Endothelial cell (in vitro differentiated cells): ENCODE measurements around the gene TPRA1. TPM values are rescaled to one million over a fixed set of nuclear protein-coding genes. Genes with fewer than 3 reads are reported as not detected.

ENCODE experiments used
- DNase-seq: peaks from one replicate; pipeline ENCODE4 v3.0.0; 2021; ENCODE audit warnings: low spot score
- H3K27ac Mint-ChIP-seq: one replicate; pipeline ENCODE4 v1.8.0; 2021; ENCODE audit warnings: mixed read lengths, inconsistent platforms; ENCODE audit not compliant: unreplicated experiment
- H3K27me3 Mint-ChIP-seq: one replicate; pipeline ENCODE4 v1.8.0; 2021; ENCODE audit warnings: mild to moderate bottlenecking, moderate library complexity, mixed read lengths, inconsistent platforms; ENCODE audit not compliant: unreplicated experiment
- H3K36me3 Mint-ChIP-seq: one replicate; pipeline ENCODE4 v1.8.0; 2021; ENCODE audit warnings: mild to moderate bottlenecking, low read depth, mixed read lengths, inconsistent platforms; ENCODE audit not compliant: unreplicated experiment
- H3K4me1 Mint-ChIP-seq: one replicate; pipeline ENCODE4 v1.8.0; 2021; ENCODE audit warnings: mild to moderate bottlenecking, mixed read lengths, inconsistent platforms; ENCODE audit not compliant: unreplicated experiment
- H3K4me3 Mint-ChIP-seq: one replicate; pipeline ENCODE4 v1.8.0; 2021; ENCODE audit warnings: mild to moderate bottlenecking, mixed read lengths, inconsistent platforms; ENCODE audit not compliant: unreplicated experiment
- H3K9me3 Mint-ChIP-seq: one replicate; pipeline ENCODE4 v1.8.0; 2021; ENCODE audit warnings: mixed read lengths, inconsistent platforms; ENCODE audit not compliant: unreplicated experiment
- total RNA-seq: library from RNA; stranded (reverse); fragmentation: NEBNext Ultra II Directional; extraction: Animal tissue kit (Norgen Biotek cat#: 25700); gene quantifications from one replicate; pipeline ENCODE4 v1.2.1, GENCODE V29; 2021; ENCODE audit not compliant: unreplicated experiment
- TF ChIP-seq, protein P1 (sequence below): fragments of 200-600 bp; sonication (generic); IDR thresholded peaks from one replicate; pipeline ENCODE4 v1.5.0; 2021; ENCODE audit warnings: antibody characterized with exemption; ENCODE audit not compliant: unreplicated experiment

Gene TPRA1
- total RNA-seq, 1 donor from 2014 or later = 36.9 TPM

DNA sequence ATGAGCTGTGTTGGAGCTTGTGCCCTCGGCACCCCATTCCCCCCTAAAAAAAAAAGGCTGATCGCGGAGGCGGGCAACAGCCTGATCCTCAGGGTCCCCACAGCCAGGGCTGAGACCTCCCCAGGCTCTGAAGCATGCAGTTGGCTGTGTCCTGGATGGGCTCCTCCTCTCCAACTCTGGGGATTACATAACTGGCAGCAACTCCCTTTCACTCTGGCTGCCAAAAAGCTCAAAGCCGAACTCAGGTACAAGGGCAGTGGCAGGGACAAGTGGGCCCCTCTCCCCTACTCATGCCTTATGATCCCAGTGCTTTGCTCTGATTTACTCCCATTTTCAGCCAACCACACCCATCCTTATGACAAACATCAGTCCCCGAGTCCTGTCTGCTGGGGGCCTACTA lies 18.3 kb downstream of the TPRA1 start:
- H3K4me1 Mint-ChIP-seq = peaks cover 2% of the 10 kb centered on the region
- no peaks in the 10 kb centered on the region for H3K9me3 Mint-ChIP-seq

GRCh38 chr3:127570520-127570919 lies 20.0 kb downstream of the TPRA1 start:
- peaks cover 15% of the 10 kb centered on the region for H3K36me3 Mint-ChIP-seq
- peaks cover 3% of the 10 kb centered on the region for H3K27me3 Mint-ChIP-seq
- H3K4me1 Mint-ChIP-seq = peaks cover 2% of the 10 kb centered on the region
- H3K4me3 Mint-ChIP-seq = no peak overlapping the region
- no peaks in the 10 kb centered on the region for H3K9me3 Mint-ChIP-seq
- H3K27ac Mint-ChIP-seq = no peak overlapping the region
- no peak for DNase-seq
- TF ChIP-seq, protein P1, sequence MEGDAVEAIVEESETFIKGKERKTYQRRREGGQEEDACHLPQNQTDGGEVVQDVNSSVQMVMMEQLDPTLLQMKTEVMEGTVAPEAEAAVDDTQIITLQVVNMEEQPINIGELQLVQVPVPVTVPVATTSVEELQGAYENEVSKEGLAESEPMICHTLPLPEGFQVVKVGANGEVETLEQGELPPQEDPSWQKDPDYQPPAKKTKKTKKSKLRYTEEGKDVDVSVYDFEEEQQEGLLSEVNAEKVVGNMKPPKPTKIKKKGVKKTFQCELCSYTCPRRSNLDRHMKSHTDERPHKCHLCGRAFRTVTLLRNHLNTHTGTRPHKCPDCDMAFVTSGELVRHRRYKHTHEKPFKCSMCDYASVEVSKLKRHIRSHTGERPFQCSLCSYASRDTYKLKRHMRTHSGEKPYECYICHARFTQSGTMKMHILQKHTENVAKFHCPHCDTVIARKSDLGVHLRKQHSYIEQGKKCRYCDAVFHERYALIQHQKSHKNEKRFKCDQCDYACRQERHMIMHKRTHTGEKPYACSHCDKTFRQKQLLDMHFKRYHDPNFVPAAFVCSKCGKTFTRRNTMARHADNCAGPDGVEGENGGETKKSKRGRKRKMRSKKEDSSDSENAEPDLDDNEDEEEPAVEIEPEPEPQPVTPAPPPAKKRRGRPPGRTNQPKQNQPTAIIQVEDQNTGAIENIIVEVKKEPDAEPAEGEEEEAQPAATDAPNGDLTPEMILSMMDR = no peak

More for the DNA sequence above, 18.3 kb downstream of the TPRA1 start:
- Mint-ChIP-seq H3K27ac (no peak overlapping the region), H3K27me3 (peaks cover 4% of the 10 kb centered on the region), H3K36me3 (peaks cover 15% of the 10 kb centered on the region), H3K4me3 (no peak overlapping the region)
- TF ChIP-seq, protein P1 = no peak
- DNase-seq = no peak

DNA sequence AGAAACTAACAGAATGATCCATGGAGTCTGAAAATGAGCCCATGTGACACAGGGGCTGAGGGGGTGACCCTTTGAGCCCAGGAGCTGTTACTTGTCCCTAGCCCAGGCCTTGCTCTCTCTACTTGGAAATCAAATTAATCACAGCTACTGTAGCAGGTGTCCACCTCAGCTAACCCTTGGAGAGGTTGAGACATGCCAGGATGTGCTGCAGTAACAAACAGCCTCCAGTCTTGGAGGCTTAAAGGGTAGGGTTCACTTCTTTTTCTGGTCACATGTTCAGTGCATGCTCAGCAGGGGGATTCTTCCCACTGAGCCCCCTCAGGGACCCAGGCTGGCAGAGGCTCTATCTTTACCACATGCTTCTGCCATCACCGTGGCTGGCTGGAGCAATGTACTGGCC lies 21.4 kb downstream of the TPRA1 start:
- H3K27me3 Mint-ChIP-seq = peaks cover 4% of the 10 kb centered on the region
- H3K4me1 Mint-ChIP-seq = no peaks in the 10 kb centered on the region
- H3K4me3 Mint-ChIP-seq = peak overlapping the region; percentile 18
- peaks cover 12% of the 10 kb centered on the region for H3K36me3 Mint-ChIP-seq
- DNase-seq = no peak
- H3K9me3 Mint-ChIP-seq = no peaks in the 10 kb centered on the region
- H3K27ac Mint-ChIP-seq = no peak overlapping the region
- TF ChIP-seq, protein P1 = no peak

- Mint-ChIP-seq H3K4me1 (no peaks in the 10 kb centered on the region), H3K27me3 (peaks cover 4% of the 10 kb centered on the region), H3K27ac (no peak overlapping the region), H3K9me3 (no peaks in the 10 kb centered on the region), H3K36me3 (peaks cover 12% of the 10 kb centered on the region), H3K4me3 (no peak overlapping the region)
- TF ChIP-seq, protein P1 = no peak
- DNase-seq = no peak
Measured at GRCh38 chr3:127568586-127568985, 21.9 kb downstream of the TPRA1 start.

DNA sequence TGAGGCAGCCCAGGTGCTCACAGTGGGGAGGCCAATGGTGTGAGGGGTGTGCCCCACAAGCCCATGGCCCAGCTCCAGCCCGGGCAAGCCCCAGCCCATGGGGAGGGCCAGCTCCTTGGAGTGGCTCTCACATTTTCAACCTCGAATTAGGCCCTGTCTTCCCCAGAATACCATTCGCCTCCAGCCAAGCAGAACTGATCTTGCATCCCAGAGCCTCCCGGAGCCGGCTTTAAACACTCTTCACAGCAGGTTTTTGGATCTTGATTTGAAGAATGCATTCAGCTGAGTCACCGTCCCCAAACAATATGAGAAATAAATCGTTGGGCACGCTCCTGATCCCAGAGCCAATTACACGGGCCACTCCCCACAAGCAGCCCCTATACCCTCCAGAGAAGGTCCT lies 23.7 kb downstream of the TPRA1 start:
- TF ChIP-seq, protein P1 = no peak
- peaks cover 4% of the 10 kb centered on the region for H3K27me3 Mint-ChIP-seq
- no peaks in the 10 kb centered on the region for H3K9me3 Mint-ChIP-seq
- peaks cover 8% of the 10 kb centered on the region for H3K36me3 Mint-ChIP-seq
- no peaks in the 10 kb centered on the region for H3K4me1 Mint-ChIP-seq
- no peak for DNase-seq
- no peak overlapping the region for H3K4me3 Mint-ChIP-seq
- no peak overlapping the region for H3K27ac Mint-ChIP-seq
